H9 (cell line): ENCODE measurements around the gene CENPP. TPM values are rescaled to one million over a fixed set of nuclear protein-coding genes. Genes with fewer than 3 reads are reported as not detected.

Experiments used
- DNase-seq: peaks from one replicate; pipeline ENCODE4 v3.0.0-alpha.2; 2017
- H2AFZ ChIP-seq: one replicate; pipeline ENCODE4 v1.6.1; 2013; ENCODE audit warnings: mild to moderate bottlenecking, low read length, control low read depth, moderate library complexity
- H2AK5ac ChIP-seq: 2 replicates; pipeline ENCODE4 v1.6.1; 2013; ENCODE audit warnings: low read length, control low read depth, mixed read lengths; ENCODE audit not compliant: insufficient read length
- H2BK120ac ChIP-seq: one replicate; pipeline ENCODE4 v1.6.1; 2013; ENCODE audit warnings: low read depth, mild to moderate bottlenecking, low read length, control low read depth, inconsistent platforms; ENCODE audit not compliant: poor library complexity, severe bottlenecking
- H2BK12ac ChIP-seq: 2 replicates; pipeline ENCODE4 v1.6.1; 2013; ENCODE audit warnings: low read length, control low read depth, mixed read lengths, low read depth; ENCODE audit not compliant: insufficient read length
- H2BK15ac ChIP-seq: 2 replicates; pipeline ENCODE4 v1.6.1; 2013; ENCODE audit warnings: low read depth, low read length, control low read depth
- H2BK20ac ChIP-seq: one replicate; pipeline ENCODE4 v1.6.1; 2013; ENCODE audit warnings: low read depth, mild to moderate bottlenecking, low read length, control low read depth, inconsistent platforms; ENCODE audit not compliant: poor library complexity, severe bottlenecking
- H2BK5ac ChIP-seq: 2 replicates; pipeline ENCODE4 v1.6.1; 2013; ENCODE audit warnings: low read length, control low read depth, mixed read lengths; ENCODE audit not compliant: insufficient read length
- H3K14ac ChIP-seq: 2 replicates; pipeline ENCODE4 v1.6.1; 2013; ENCODE audit warnings: low read length, control low read depth; ENCODE audit not compliant: insufficient read depth
- H3K18ac ChIP-seq: 2 replicates; pipeline ENCODE4 v1.6.1; 2013; ENCODE audit warnings: low read depth, mild to moderate bottlenecking, mixed read lengths, low read length, control low read depth; ENCODE audit not compliant: insufficient read length
- H3K23ac ChIP-seq: 2 replicates; pipeline ENCODE4 v1.6.1; 2013; ENCODE audit warnings: low read length, control low read depth, mixed read lengths, low read depth; ENCODE audit not compliant: insufficient read length
- H3K23me2 ChIP-seq: 2 replicates; pipeline ENCODE4 v1.6.1; 2013; ENCODE audit warnings: low read depth, mild to moderate bottlenecking, mixed read lengths, low read length, control low read depth; ENCODE audit not compliant: insufficient read length, poor library complexity, severe bottlenecking
- H3K27ac ChIP-seq: 2 replicates; pipeline ENCODE4 v1.5.1; 2013; ENCODE audit warnings: low read length, control low read depth, mixed read lengths, low read depth; ENCODE audit not compliant: insufficient read length
- H3K27me3 ChIP-seq: 2 replicates; pipeline ENCODE4 v1.6.1; 2013; ENCODE audit warnings: low read length, control low read depth, inconsistent platforms; ENCODE audit not compliant: insufficient read depth
- H3K4ac ChIP-seq: 2 replicates; pipeline ENCODE4 v1.6.1; 2013; ENCODE audit warnings: low read depth, mild to moderate bottlenecking, control low read depth, inconsistent platforms, low read length, moderate library complexity
- H3K4me1 ChIP-seq: 2 replicates; pipeline ENCODE4 v1.6.1; 2013; ENCODE audit warnings: low read length, control low read depth, inconsistent platforms; ENCODE audit not compliant: insufficient read depth
- H3K4me2 ChIP-seq: 2 replicates; pipeline ENCODE4 v1.6.1; 2013; ENCODE audit warnings: low read length, control low read depth, mixed read lengths; ENCODE audit not compliant: insufficient read length, insufficient read depth
- H3K56ac ChIP-seq: 2 replicates; pipeline ENCODE4 v1.6.1; 2013; ENCODE audit warnings: low read depth, mild to moderate bottlenecking, mixed read lengths, low read length, control low read depth; ENCODE audit not compliant: insufficient read length
- H3K79me1 ChIP-seq: 2 replicates; pipeline ENCODE4 v1.6.1; 2013; ENCODE audit warnings: low read depth, mild to moderate bottlenecking, moderate library complexity, low read length, control low read depth, inconsistent platforms; ENCODE audit not compliant: insufficient read depth, poor library complexity, severe bottlenecking
- H3K79me2 ChIP-seq: 2 replicates; pipeline ENCODE4 v1.6.1; 2013; ENCODE audit warnings: low read length, control low read depth, inconsistent platforms; ENCODE audit not compliant: insufficient read depth
- H3K9ac ChIP-seq: 2 replicates; pipeline ENCODE4 v1.6.1; 2013; ENCODE audit warnings: low read length, control low read depth, mixed read lengths; ENCODE audit not compliant: insufficient read length; ENCODE audit errors: extremely low read depth
- H3K9me3 ChIP-seq: one replicate; pipeline ENCODE4 v1.6.1; 2013; ENCODE audit warnings: low read depth, low read length, inconsistent platforms; ENCODE audit not compliant: control insufficient read depth
- H3T11ph ChIP-seq: one replicate; pipeline ENCODE4 v1.6.1; 2013; ENCODE audit warnings: mild to moderate bottlenecking, low read length, control low read depth, inconsistent platforms
- H4K20me1 ChIP-seq: one replicate; pipeline ENCODE4 v1.6.1; 2013; ENCODE audit not compliant: control insufficient read depth, insufficient read length, insufficient read depth
- H4K5ac ChIP-seq: 2 replicates; pipeline ENCODE4 v1.6.1; 2013; ENCODE audit warnings: low read depth, mild to moderate bottlenecking, mixed read lengths, low read length, control low read depth; ENCODE audit not compliant: insufficient read length
- H4K8ac ChIP-seq: replicated peaks from 2 replicates; pipeline ENCODE4 v1.6.1; 2013; ENCODE audit warnings: low read length, control low read depth, mixed read lengths, low read depth; ENCODE audit not compliant: insufficient read length
- H4K91ac ChIP-seq: 2 replicates; pipeline ENCODE4 v1.6.1; 2013; ENCODE audit warnings: low read depth, mild to moderate bottlenecking, moderate library complexity, mixed read lengths, low read length, control low read depth; ENCODE audit not compliant: insufficient read length
- H3K27ac Mint-ChIP-seq, 3 experiments: 2 replicates in 2 of 3; 3 replicates in 1 of 3; pipeline ENCODE4 v1.8.0; 2020 to 2021; ENCODE audit warnings: mixed read lengths in 3 of 3, mild to moderate bottlenecking in 1 of 3, moderate library complexity in 1 of 3
- H3K27me3 Mint-ChIP-seq: 2 replicates; pipeline ENCODE4 v1.8.0; 2021; ENCODE audit warnings: low read depth, mild to moderate bottlenecking, moderate library complexity, mixed read lengths
- H3K36me3 Mint-ChIP-seq, 3 experiments: 2 replicates in 2 of 3; 3 replicates in 1 of 3; pipeline ENCODE4 v1.8.0; 2020 to 2021; ENCODE audit warnings: low read depth in 3 of 3, mixed read lengths in 3 of 3; ENCODE audit not compliant: insufficient read depth in 1 of 3
- H3K4me1 Mint-ChIP-seq, 2 experiments: 2 replicates each; pipeline ENCODE4 v1.8.0; 2020; ENCODE audit warnings: mixed read lengths in 2 of 2
- H3K4me3 Mint-ChIP-seq, 2 experiments: 2 replicates in 1 of 2; 3 replicates in 1 of 2; pipeline ENCODE4 v1.8.0; 2020 to 2021; ENCODE audit warnings: mild to moderate bottlenecking in 2 of 2, mixed read lengths in 2 of 2, moderate library complexity in 1 of 2
- H3K9me3 Mint-ChIP-seq, 2 experiments: 2 replicates in 1 of 2; 3 replicates in 1 of 2; pipeline ENCODE4 v1.8.0; 2020; ENCODE audit warnings: mild to moderate bottlenecking in 2 of 2, mixed read lengths in 2 of 2, moderate library complexity in 1 of 2
- CTCF ChIP-seq: fragments of 200-600 bp; sonication (generic); conservative IDR thresholded peaks from 3 replicates; pipeline ENCODE4 v1.8.0; 2021; ENCODE audit warnings: antibody characterized with exemption, mild to moderate bottlenecking
- whole genome bisulfite sequencing: extraction: QIAGEN DNeasy Blood & Tissue Kit; methylation state at CpG from one replicate; pipeline ENCODE4 v1.1.7; 2013; ENCODE audit warnings: missing lambda C conversion rate, low lambda C conversion rate, mixed read lengths; ENCODE audit not compliant: insufficient read length; ENCODE audit errors: extremely low coverage; 5-methylcytosine and 5-hydroxymethylcytosine counted together
- total RNA-seq: library from RNA; stranded (reverse); gene quantifications from 2 replicates; pipeline ENCODE4 v1.2.1, GENCODE V29; 2021

The CENPP gene
- total RNA-seq, 1 experiment from 2014 or later, result 9.1 TPM

GRCh38 chr9:92432972-92433548 is 107.3 kb downstream of the CENPP start:
- Histone ChIP-seq H3K79me2 (no peaks in the 10 kb centered on the region), H2BK15ac (no peak overlapping the region), H3K27me3 (no peaks in the 10 kb centered on the region), H3K4me1 (no peaks in the 10 kb centered on the region), H2BK20ac (no peak overlapping the region), H2BK120ac (no peak overlapping the region), H3K79me1 (no peaks in the 10 kb centered on the region), H4K91ac (no peak overlapping the region), H3K4ac (no peak overlapping the region), H2AK5ac (no peak overlapping the region), H4K20me1 (no peaks in the 10 kb centered on the region), H3K4me2 (no peak overlapping the region), H4K5ac (no peak overlapping the region), H3K9me3 (no peaks in the 10 kb centered on the region), H3K27ac (no peak overlapping the region), H3K23me2 (no peaks in the 10 kb centered on the region), H3T11ph (no peak overlapping the region), H3K23ac (no peak overlapping the region), H4K8ac (no peak overlapping the region), H3K56ac (no peak overlapping the region), H2BK5ac (no peak overlapping the region), H2BK12ac (no peak overlapping the region), H3K9ac (no peak overlapping the region), H2AFZ (no peak overlapping the region), H3K18ac (no peak overlapping the region), H3K14ac (no peak overlapping the region)
- no peaks in the 10 kb centered on the region for H3K9me3 Mint-ChIP-seq
- no peaks in the 10 kb centered on the region for H3K27me3 Mint-ChIP-seq
- H3K4me1 Mint-ChIP-seq, result no peaks in the 10 kb centered on the region
- H3K36me3 Mint-ChIP-seq, result no peaks in the 10 kb centered on the region
- no peak overlapping the region for H3K4me3 Mint-ChIP-seq
- DNase-seq, result no peak
- WGBS, result no CpG with 5 or more reads among the region's 5 CpGs
- TF ChIP-seq CTCF, result no peak
- no peak overlapping the region for H3K27ac Mint-ChIP-seq
